ENCODE data around the gene LBH.

GRCh38 chr2:30266051-30266621 lies 34.8 kb downstream of the LBH start:
- TF ChIP-seq CTCF (IDR thresholded peaks at IDR 0.05) (no peak), POLR2A (IDR thresholded peaks at IDR 0.05) (no peak)

All from lower leg skin (tissue), 3 donors.